Measurements from ENCODE around the gene KLK6. TPM values are rescaled to one million over a fixed set of nuclear protein-coding genes. Genes with fewer than 3 reads are reported as not detected.

KLK6 gene
- total RNA-seq, 3 donors from 2014 or later, result 0.98 to 14.8 TPM; not detected in 1

GRCh38 chr19:51002089-51002532 lies 32.7 kb upstream of the KLK6 start:
- Histone ChIP-seq H3K27me3 (peaks cover 0 to 12% of the 10 kb centered on the region in 2 donors), H3K4me3 (peak overlapping the region in 2 of 3 donors; percentile 52 to 63), H3K9me3 (no peaks in the 10 kb centered on the region), H3K4me1 (peaks cover 0 to 3% of the 10 kb centered on the region in 2 donors), H3K27ac (peak overlapping the region; percentile 71 to 87), H3K36me3 (no peaks in the 10 kb centered on the region)
- TF ChIP-seq POLR2AphosphoS5 (IDR thresholded peaks at IDR 0.05), result no peak
- no peak for TF ChIP-seq POLR2A (IDR thresholded peaks at IDR 0.05)
- TF ChIP-seq CTCF (IDR thresholded peaks at IDR 0.05), result no peak
- DNase-seq (ENCODE audit: low spot score in 2 of 2), result no peak
- intact Hi-C loops (cut with DNase I; ENCODE audit: low total_unique reads), result no loop called here

GRCh38 chr19:51001515-51001914 lies 32.1 kb upstream of the KLK6 start, which contains the start of gene KLK8:
Gene KLK8, minus strand, starts transcription at chr19:51001604. Its CDS starts 437 bp downstream, at chr19:51001167.
- peak within 1 kb of the TSS; percentile 71 to 87 for H3K27ac ChIP-seq
- peak in 1 of 2 donors; percentile 60 for DNase-seq (ENCODE audit: low spot score in 2 of 2)
- H3K9me3 ChIP-seq, result no peaks in the 10 kb centered on the region
- H3K36me3 ChIP-seq, result no peaks in the 10 kb centered on the region
- peaks cover 0 to 3% of the 10 kb centered on the region in 2 donors for H3K4me1 ChIP-seq
- intact Hi-C loops (cut with DNase I; ENCODE audit: low total_unique reads), result no loop called here
- peak within 1 kb of the TSS in 2 of 3 donors; percentile 52 to 63 for H3K4me3 ChIP-seq
- H3K27me3 ChIP-seq, result peaks cover 0 to 12% of the 10 kb centered on the region in 2 donors
- TF ChIP-seq POLR2AphosphoS5 (IDR thresholded peaks at IDR 0.05), result no peak
- no peak for TF ChIP-seq POLR2A (IDR thresholded peaks at IDR 0.05)
- no peak for TF ChIP-seq CTCF (IDR thresholded peaks at IDR 0.05)

GRCh38 chr19:51000981-51001380 lies 31.6 kb upstream of the KLK6 start:
- peaks cover 0 to 3% of the 10 kb centered on the region in 2 donors for H3K4me1 ChIP-seq
- H3K36me3 ChIP-seq, result no peaks in the 10 kb centered on the region
- H3K4me3 ChIP-seq, result peak overlapping the region in 2 of 3 donors; percentile 52 to 63
- peak in 1 of 2 donors; percentile 70 for DNase-seq (ENCODE audit: low spot score in 2 of 2)
- peaks cover 0 to 12% of the 10 kb centered on the region in 2 donors for H3K27me3 ChIP-seq
- intact Hi-C loops (cut with DNase I; ENCODE audit: low total_unique reads), result no loop called here
- no peaks in the 10 kb centered on the region for H3K9me3 ChIP-seq
- peak overlapping the region; percentile 71 to 87 for H3K27ac ChIP-seq
- no peak for TF ChIP-seq CTCF (IDR thresholded peaks at IDR 0.05)
- no peak for TF ChIP-seq POLR2A (IDR thresholded peaks at IDR 0.05)
- TF ChIP-seq POLR2AphosphoS5 (IDR thresholded peaks at IDR 0.05), result no peak

DNA sequence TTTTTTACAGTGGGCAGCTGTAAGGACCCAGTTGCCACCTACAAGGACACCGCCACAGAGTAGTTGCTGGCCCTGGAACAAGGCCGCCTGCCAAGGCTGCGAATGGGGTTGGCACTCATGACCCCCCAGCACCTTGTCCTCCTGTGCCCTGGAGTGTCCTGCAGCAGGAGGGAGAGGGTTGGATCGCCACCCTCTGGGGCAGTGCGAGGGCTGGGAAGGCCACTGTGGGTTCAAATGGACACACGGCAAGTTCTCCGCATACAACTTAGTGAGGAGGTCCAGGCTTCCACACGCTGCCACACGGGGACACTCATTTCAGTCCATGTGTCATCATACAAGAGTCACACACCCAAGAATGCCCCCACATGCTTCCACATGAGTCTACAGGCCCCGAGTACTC lies 31.0 kb upstream of the KLK6 start:
- H3K9me3 ChIP-seq, result no peaks in the 10 kb centered on the region
- DNase-seq (ENCODE audit: low spot score in 2 of 2), result no peak
- intact Hi-C loops (cut with DNase I; ENCODE audit: low total_unique reads), result no loop called here
- peaks cover 0 to 3% of the 10 kb centered on the region in 2 donors for H3K4me1 ChIP-seq
- H3K4me3 ChIP-seq, result peak overlapping the region in 2 of 3 donors; percentile 52 to 63
- no peaks in the 10 kb centered on the region for H3K36me3 ChIP-seq
- H3K27me3 ChIP-seq, result peaks cover 0 to 12% of the 10 kb centered on the region in 2 donors
- H3K27ac ChIP-seq, result peak overlapping the region; percentile 71 to 87
- TF ChIP-seq POLR2AphosphoS5 (IDR thresholded peaks at IDR 0.05), result no peak
- no peak for TF ChIP-seq POLR2A (IDR thresholded peaks at IDR 0.05)
- TF ChIP-seq CTCF (IDR thresholded peaks at IDR 0.05), result no peak

DNA sequence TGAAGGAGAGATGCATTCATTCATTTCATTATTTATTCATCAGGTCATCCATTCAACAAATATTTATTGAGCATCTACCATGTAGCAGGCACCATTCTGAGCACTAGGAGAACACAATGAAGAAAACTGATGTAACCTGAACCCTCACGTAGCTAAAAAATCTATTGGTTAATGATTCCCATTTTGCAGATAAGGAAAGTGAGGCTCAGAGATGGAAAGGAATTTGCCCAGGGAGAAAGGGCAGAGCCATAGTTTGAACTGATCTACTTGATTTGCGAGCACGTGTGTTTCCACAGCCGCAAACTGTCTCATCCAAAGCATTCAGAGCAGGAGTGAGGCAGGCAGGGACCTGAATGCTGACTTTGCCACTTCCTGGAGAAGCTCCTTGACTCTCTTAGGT lies 29.3 kb upstream of the KLK6 start:
- H3K27me3 ChIP-seq, result peaks cover 0 to 12% of the 10 kb centered on the region in 2 donors
- intact Hi-C loops (cut with DNase I; ENCODE audit: low total_unique reads), result no loop called here
- no peaks in the 10 kb centered on the region for H3K9me3 ChIP-seq
- H3K27ac ChIP-seq, result no peak overlapping the region
- TF ChIP-seq CTCF (IDR thresholded peaks at IDR 0.05) (no peak), POLR2A (IDR thresholded peaks at IDR 0.05) (no peak), POLR2AphosphoS5 (IDR thresholded peaks at IDR 0.05) (no peak)
- DNase-seq (ENCODE audit: low spot score in 2 of 2), result no peak
- no peak overlapping the region for H3K4me3 ChIP-seq
- no peaks in the 10 kb centered on the region for H3K36me3 ChIP-seq
- H3K4me1 ChIP-seq, result peaks cover 0 to 3% of the 10 kb centered on the region in 2 donors
